Spleen (tissue), 7 donors: ENCODE data around the gene P2RY6.

Source experiments
- POLR2A ChIP-seq, 3 donors: fragments of 450-650 bp; IDR thresholded peaks; one replicate each; pipeline ENCODE4 v1.5.1; 2017; ENCODE audit warnings: antibody characterized with exemption in 3 of 3, mild to moderate bottlenecking in 1 of 3
- TF ChIP-seq, protein P1 (sequence below), 11 experiments: fragments of 200-600 bp in 7 of 11; fragments of 450-650 bp in 4 of 11; sonication (generic) in 4 of 11; IDR thresholded peaks in 8 of 11; conservative IDR thresholded peaks in 3 of 11; 1 replicate in 7 of 11; 2 replicates in 4 of 11; pipeline versions ENCODE4 v1.4.0 to v1.8.0; 2016 to 2021; ENCODE audit warnings: antibody characterized with exemption in 11 of 11, inconsistent platforms in 4 of 11, mild to moderate bottlenecking in 1 of 11
- donor health status: DM: no; HTN: no; CAD: no; lungs with moderate emphysema.
- donor health status: DM: no; HTN: no; CAD: no.
- donor health status: DM: no; HTN: no; CAD: no.

DNA sequence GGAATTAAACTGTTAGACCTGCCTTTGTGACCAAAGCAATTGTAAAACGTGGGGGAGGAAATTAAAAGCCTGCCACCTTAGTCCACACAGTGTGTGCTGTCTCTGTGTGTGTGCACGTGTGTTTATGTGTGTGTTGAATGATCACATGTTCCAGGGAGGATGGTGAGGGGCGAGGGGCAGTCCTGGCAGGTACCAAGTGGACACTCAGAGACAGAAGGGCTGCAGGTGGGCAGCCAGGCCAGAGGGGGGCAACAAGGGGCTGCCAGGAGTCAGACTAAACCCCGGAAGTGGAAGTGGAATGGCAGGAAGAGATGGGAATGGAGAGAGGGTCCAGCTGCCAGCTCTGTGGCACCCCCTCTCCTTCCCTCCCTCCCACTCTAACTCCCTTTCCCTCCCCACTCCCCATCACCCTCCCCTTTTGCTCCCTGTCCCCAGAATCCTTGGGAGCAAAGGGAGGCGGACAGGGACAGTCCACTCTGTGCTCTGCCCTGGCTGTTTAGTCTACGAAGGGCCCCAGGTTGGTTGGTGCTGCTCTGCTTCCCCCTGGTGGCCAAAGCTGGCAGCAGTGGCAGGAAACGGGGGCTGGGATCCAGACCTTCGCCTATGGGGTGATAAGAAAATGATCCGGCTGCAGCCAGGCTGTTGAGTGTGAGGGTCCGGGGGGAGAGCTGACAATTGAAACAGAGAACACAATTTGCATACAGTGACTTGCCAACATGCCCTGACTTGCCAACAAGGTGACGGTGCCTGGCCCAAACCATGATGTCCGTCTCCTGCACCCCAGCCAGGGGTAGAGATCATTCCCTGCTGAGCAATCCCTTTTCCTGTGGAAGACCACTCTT, 29.7 kb upstream of the P2RY6 start:
- TF ChIP-seq, protein P1, sequence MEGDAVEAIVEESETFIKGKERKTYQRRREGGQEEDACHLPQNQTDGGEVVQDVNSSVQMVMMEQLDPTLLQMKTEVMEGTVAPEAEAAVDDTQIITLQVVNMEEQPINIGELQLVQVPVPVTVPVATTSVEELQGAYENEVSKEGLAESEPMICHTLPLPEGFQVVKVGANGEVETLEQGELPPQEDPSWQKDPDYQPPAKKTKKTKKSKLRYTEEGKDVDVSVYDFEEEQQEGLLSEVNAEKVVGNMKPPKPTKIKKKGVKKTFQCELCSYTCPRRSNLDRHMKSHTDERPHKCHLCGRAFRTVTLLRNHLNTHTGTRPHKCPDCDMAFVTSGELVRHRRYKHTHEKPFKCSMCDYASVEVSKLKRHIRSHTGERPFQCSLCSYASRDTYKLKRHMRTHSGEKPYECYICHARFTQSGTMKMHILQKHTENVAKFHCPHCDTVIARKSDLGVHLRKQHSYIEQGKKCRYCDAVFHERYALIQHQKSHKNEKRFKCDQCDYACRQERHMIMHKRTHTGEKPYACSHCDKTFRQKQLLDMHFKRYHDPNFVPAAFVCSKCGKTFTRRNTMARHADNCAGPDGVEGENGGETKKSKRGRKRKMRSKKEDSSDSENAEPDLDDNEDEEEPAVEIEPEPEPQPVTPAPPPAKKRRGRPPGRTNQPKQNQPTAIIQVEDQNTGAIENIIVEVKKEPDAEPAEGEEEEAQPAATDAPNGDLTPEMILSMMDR (IDR thresholded peaks at IDR 0.05 in 8 of 11, conservative IDR thresholded peaks at IDR 0.05 in 3 of 11), result peak; percentile 75 to 96 (median 90)
- TF ChIP-seq POLR2A (IDR thresholded peaks at IDR 0.05), result no peak
